Activated T-cell treated with anti-CD3 and anti-CD28 coated beads, Interleukin-2, amount 50 U/mL, for 4 hours (primary cell): ENCODE results near the gene MOV10. TPM values are rescaled to one million over a fixed set of nuclear protein-coding genes. Genes with fewer than 3 reads are reported as not detected.

Source experiments
- ATAC-seq, 2 donors: fragments of 200-7000 bp; cut with Tn5 transposase; one replicate each; pipeline ENCODE4 v1.10.0; 2021
- DNase-seq: peaks from one replicate; pipeline ENCODE4 v3.0.0-alpha.2; 2020
- H3K27me3 Mint-ChIP-seq: one replicate; pipeline ENCODE4 v1.8.0; 2021; ENCODE audit warnings: low read depth, mixed read lengths
- H3K36me3 Mint-ChIP-seq: one replicate; pipeline ENCODE4 v1.8.0; 2022; ENCODE audit warnings: mixed read lengths; ENCODE audit not compliant: insufficient read depth
- H3K4me1 Mint-ChIP-seq: one replicate; pipeline ENCODE4 v1.8.0; 2021; ENCODE audit warnings: low read depth, mixed read lengths
- H3K4me3 Mint-ChIP-seq: one replicate; pipeline ENCODE4 v1.8.0; 2021; ENCODE audit warnings: mild to moderate bottlenecking, moderate library complexity, mixed read lengths
- H3K9me3 Mint-ChIP-seq: one replicate; pipeline ENCODE4 v1.8.0; 2021; ENCODE audit warnings: mixed read lengths
- total RNA-seq, 3 donors: library from RNA; stranded (reverse); gene quantifications; one replicate each; pipeline ENCODE4 v1.2.1, GENCODE V29; 2021

The MOV10 gene
- total RNA-seq, 3 donors from 2014 or later = 18.6 to 24.6 (median 20.8) TPM

DNA sequence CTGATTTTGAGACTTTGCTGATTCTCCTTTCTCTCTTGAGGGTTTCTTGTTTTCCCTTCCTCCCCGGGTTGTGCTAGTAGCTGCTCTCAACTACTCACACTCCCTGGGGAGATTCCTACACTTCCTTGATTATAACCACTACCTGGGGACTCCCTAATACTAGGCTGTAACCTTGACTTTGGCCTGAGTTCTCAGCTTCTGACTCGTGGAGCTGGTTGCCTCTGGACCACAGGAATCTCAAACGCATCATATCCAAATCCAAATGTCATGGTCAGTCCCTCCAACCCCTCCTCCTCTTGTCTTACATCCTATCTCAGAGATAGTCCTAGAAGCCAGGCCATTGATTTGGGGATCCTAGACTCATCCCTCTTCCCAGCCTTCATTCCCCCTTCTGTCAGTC is 12.0 kb downstream of the MOV10 start:
- H3K9me3 Mint-ChIP-seq = no peaks in the 10 kb centered on the region
- H3K27me3 Mint-ChIP-seq = no peaks in the 10 kb centered on the region
- H3K4me1 Mint-ChIP-seq = peaks cover 6% of the 10 kb centered on the region
- DNase-seq (no peak), ATAC-seq (no peak)
- H3K36me3 Mint-ChIP-seq = peaks cover 22% of the 10 kb centered on the region
- H3K4me3 Mint-ChIP-seq = no peak overlapping the region

DNA sequence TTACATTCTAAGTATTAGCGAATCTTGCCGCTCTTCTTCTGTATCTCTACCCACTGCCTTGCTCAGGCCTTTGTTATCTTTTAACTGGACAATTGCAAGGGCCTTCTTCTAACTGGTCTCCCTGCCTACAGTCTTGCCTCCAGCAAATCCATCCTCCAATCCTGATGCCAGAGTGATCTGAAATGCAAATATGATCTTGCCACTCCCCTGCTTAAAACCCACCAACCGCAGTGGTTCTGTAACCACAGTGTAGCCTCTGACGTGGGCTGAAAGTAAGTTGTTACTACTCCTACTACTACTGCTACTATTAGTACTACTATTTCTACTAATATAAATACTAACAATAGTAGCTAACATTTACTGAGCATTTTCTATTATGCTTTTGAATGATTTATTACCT is 12.4 kb downstream of the MOV10 start:
- ATAC-seq = no peak
- Mint-ChIP-seq H3K4me3 (no peak overlapping the region), H3K4me1 (peaks cover 6% of the 10 kb centered on the region), H3K27me3 (no peaks in the 10 kb centered on the region), H3K9me3 (no peaks in the 10 kb centered on the region), H3K36me3 (peaks cover 26% of the 10 kb centered on the region)
- DNase-seq = no peak

DNA sequence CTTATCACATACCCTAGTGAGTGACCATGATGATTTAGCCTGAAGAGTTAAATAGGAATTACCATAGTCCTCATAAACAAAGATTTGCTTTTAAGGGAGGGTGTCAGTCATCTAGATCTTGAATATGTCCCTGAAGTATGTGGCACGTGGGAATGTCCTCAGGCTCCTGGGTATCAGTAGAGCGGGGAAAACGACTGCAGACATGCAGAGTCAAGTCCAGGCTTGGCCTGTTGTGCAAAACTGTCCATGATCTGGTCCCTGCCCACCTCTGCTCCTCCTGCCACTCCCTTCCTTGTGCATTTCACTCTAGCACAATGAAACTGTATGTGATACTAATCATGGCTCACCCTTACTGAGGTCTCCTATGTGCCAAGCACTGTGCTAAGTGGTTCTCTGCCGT is 12.9 kb downstream of the MOV10 start:
- DNase-seq (no peak), ATAC-seq (no peak)
- Mint-ChIP-seq H3K9me3 (no peaks in the 10 kb centered on the region), H3K36me3 (peaks cover 30% of the 10 kb centered on the region), H3K4me3 (no peak overlapping the region), H3K27me3 (no peaks in the 10 kb centered on the region), H3K4me1 (peaks cover 6% of the 10 kb centered on the region)

DNA sequence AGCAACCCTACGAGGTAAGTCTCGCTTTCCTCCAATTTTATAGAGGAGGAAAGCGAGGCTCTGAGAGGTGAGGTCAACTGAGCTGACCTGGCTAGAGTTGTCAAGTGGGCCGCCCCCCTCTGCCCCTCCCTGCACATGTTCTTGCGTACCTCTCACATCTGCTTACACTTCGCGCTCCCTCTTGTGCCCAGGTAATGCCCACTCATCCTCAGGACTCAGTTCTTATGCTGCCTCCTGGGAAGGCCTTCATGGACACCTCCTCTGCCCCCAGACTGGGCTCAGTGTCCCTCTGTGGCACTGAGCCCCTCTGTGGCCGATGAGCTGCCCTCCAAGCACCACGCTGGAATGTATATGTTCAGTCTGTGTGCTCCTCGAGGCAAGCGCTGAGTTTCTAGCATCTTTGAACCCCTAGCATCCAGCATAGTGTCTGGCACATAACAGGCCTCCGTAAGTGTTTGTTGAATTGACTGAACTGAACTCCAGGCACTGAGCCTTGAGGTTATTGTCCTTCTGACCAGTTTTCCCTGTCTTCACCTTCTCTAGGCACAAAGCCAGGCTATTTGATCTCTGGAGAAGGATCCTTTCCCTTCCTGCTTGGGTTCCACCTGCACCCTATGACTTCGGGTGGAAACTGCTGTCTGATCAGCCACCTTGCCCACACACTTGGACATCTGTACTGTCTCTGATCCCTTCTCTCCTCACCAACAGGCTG is 13.5 kb downstream of the MOV10 start:
- Mint-ChIP-seq H3K9me3 (no peaks in the 10 kb centered on the region), H3K27me3 (no peaks in the 10 kb centered on the region), H3K4me3 (no peak overlapping the region), H3K36me3 (peaks cover 31% of the 10 kb centered on the region), H3K4me1 (peaks cover 6% of the 10 kb centered on the region)
- no peak for DNase-seq
- ATAC-seq = no peak

- no peaks in the 10 kb centered on the region for H3K9me3 Mint-ChIP-seq
- ATAC-seq = no peak
- H3K36me3 Mint-ChIP-seq = peaks cover 32% of the 10 kb centered on the region
- no peak for DNase-seq
- peaks cover 6% of the 10 kb centered on the region for H3K4me1 Mint-ChIP-seq
- no peak overlapping the region for H3K4me3 Mint-ChIP-seq
- no peaks in the 10 kb centered on the region for H3K27me3 Mint-ChIP-seq
Measured at GRCh38 chr1:112688781-112689193, 14.3 kb downstream of the MOV10 start.

DNA sequence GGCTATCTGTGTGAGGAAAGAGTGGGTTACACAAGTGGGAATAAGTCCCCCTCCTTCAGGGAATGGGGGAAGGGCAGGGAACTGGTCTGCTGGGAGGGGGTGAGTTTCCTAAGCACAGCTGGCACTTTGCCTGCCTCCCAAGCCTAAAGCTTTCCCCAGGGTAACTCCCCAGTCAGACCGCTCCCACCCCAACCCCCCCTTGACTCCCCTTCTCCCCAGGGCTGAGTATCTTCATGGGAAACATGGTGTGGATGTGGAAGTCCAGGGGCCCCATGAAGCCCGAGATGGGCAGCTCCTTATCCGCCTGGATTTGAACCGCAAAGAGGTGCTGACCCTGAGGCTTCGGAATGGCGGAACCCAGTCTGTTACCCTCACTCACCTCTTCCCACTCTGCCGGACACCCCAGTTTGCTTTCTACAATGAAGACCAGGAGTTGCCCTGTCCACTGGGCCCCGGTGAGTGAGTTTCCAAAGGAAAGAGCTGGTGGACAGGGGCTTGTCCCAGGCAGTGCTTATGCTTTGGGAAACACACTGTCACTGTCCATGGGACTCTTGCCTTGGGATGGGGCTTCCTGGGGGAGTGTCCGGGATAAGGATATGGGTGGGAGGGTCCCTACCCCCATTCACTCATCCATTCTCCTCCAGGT is 14.9 kb downstream of the MOV10 start:
- H3K4me3 Mint-ChIP-seq = no peak overlapping the region
- ATAC-seq (no peak), DNase-seq (no peak)
- H3K4me1 Mint-ChIP-seq = peaks cover 6% of the 10 kb centered on the region
- H3K36me3 Mint-ChIP-seq = peaks cover 32% of the 10 kb centered on the region
- no peaks in the 10 kb centered on the region for H3K27me3 Mint-ChIP-seq
- H3K9me3 Mint-ChIP-seq = no peaks in the 10 kb centered on the region

GRCh38 chr1:112689842-112690237 is 15.4 kb downstream of the MOV10 start:
- Mint-ChIP-seq H3K9me3 (no peaks in the 10 kb centered on the region), H3K27me3 (no peaks in the 10 kb centered on the region), H3K4me1 (peaks cover 6% of the 10 kb centered on the region), H3K36me3 (peaks cover 32% of the 10 kb centered on the region), H3K4me3 (no peak overlapping the region)
- no peak for DNase-seq
- no peak for ATAC-seq

- Mint-ChIP-seq H3K4me3 (no peak overlapping the region), H3K4me1 (no peaks in the 10 kb centered on the region), H3K9me3 (no peaks in the 10 kb centered on the region), H3K27me3 (no peaks in the 10 kb centered on the region), H3K36me3 (peaks cover 36% of the 10 kb centered on the region)
- DNase-seq (no peak), ATAC-seq (no peak)
Measured at GRCh38 chr1:112692681-112693080, 18.2 kb downstream of the MOV10 start.

- ATAC-seq (no peak), DNase-seq (no peak)
- no peaks in the 10 kb centered on the region for H3K27me3 Mint-ChIP-seq
- H3K9me3 Mint-ChIP-seq = no peaks in the 10 kb centered on the region
- no peaks in the 10 kb centered on the region for H3K4me1 Mint-ChIP-seq
- no peak overlapping the region for H3K4me3 Mint-ChIP-seq
- peaks cover 35% of the 10 kb centered on the region for H3K36me3 Mint-ChIP-seq
Measured at GRCh38 chr1:112693821-112694220, 19.4 kb downstream of the MOV10 start.

- Mint-ChIP-seq H3K4me3 (no peak overlapping the region), H3K36me3 (peaks cover 33% of the 10 kb centered on the region), H3K4me1 (peaks cover 3% of the 10 kb centered on the region), H3K9me3 (no peaks in the 10 kb centered on the region), H3K27me3 (no peaks in the 10 kb centered on the region)
- ATAC-seq (no peak), DNase-seq (no peak)
Measured at GRCh38 chr1:112694363-112694929, 20.0 kb downstream of the MOV10 start.

DNA sequence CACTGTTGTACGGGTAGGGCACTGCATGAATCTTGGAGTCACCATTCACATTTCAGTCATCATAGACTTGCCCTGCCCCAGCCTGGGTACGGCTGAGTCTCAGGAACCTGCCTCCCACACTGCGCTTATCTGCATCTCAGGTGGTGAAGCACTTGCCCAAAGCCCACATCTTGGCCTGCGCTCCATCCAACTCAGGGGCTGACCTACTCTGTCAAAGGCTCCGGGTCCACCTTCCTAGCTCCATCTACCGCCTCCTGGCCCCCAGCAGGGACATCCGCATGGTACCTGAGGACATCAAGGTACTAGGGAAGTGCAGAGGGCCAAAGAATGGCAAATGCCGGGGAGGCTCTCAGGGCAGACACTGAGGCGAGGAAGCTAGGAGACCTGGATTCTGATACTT is 20.8 kb downstream of the MOV10 start:
- Mint-ChIP-seq H3K4me3 (no peak overlapping the region), H3K27me3 (no peaks in the 10 kb centered on the region), H3K4me1 (peaks cover 11% of the 10 kb centered on the region), H3K36me3 (peaks cover 27% of the 10 kb centered on the region), H3K9me3 (no peaks in the 10 kb centered on the region)
- no peak for DNase-seq
- ATAC-seq = no peak

GRCh38 chr1:112696578-112697314 is 22.3 kb downstream of the MOV10 start:
- H3K4me3 Mint-ChIP-seq = no peak overlapping the region
- H3K9me3 Mint-ChIP-seq = no peaks in the 10 kb centered on the region
- peaks cover 26% of the 10 kb centered on the region for H3K4me1 Mint-ChIP-seq
- ATAC-seq (no peak), DNase-seq (no peak)
- peaks cover 20% of the 10 kb centered on the region for H3K36me3 Mint-ChIP-seq
- H3K27me3 Mint-ChIP-seq = no peaks in the 10 kb centered on the region

DNA sequence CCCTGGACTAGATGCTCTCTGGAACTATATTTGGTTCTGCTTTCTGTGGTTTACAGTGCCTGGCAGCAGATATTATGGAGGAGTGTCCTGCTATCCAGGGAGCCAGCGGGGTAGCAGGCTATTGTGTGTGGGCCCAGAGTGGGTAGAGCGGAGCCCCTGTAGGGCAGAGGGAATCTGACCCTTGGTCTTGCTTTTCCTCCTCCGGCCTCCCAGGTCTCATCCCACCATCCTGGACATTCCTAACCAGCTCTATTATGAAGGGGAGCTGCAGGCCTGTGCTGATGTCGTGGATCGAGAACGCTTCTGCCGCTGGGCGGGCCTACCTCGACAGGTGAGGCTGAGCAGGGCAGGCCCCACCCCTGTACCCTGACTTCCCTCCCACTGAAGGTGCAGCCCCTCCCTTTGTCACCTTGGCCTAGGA is 23.3 kb downstream of the MOV10 start:
- no peaks in the 10 kb centered on the region for H3K27me3 Mint-ChIP-seq
- H3K4me1 Mint-ChIP-seq = peaks cover 35% of the 10 kb centered on the region
- H3K36me3 Mint-ChIP-seq = peaks cover 18% of the 10 kb centered on the region
- no peaks in the 10 kb centered on the region for H3K9me3 Mint-ChIP-seq
- ATAC-seq (no peak), DNase-seq (no peak)
- H3K4me3 Mint-ChIP-seq = no peak overlapping the region

DNA sequence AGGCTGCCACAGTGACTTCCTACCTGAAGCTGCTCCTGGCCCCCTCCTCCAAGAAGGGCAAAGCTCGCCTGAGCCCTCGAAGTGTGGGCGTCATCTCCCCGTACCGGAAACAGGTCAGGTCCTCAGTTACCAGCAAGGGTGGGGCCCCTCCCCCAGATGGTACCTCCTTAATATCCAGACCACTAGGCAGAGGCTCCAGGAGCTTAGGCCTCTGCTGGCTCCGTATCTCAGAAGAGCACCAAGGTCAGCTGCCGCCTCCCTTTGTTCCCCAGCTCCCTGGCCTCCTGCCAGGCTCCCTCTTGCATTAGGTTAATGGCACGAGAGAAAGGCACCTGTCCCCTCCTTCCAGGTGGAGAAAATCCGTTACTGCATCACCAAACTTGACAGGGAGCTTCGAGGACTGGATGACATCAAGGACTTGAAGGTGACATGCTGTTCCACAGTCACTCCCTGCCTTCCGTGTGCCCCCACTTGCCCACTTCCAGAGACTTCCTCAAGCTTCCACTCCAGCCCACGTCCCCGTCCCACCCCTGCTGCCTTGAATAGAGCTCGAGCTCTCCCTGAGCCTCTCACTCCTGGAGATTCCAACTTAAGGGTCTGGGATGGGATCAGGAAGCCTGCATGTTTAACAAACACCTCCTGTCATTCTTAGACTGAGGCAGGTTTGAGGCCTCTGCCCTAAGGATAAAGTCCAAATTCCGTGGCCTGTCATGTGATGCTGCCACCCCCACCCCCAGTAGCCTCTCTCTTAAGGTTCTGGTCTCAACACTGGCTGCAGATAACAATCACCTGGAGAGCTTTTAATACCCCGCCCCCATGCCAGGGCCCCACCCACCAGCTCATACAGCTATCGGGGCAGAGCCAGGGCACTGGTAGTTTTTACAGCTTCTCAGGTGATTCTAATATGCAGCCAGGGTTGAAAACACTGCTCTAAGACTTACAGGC is 24.2 kb downstream of the MOV10 start:
- Mint-ChIP-seq H3K27me3 (no peaks in the 10 kb centered on the region), H3K4me3 (no peak overlapping the region), H3K4me1 (peaks cover 41% of the 10 kb centered on the region), H3K36me3 (peaks cover 15% of the 10 kb centered on the region), H3K9me3 (no peaks in the 10 kb centered on the region)
- ATAC-seq (no peak), DNase-seq (no peak)
